NCI-H748 (cell line): ENCODE measurements around the gene NRP1.

Experiments
- DNase-seq: peaks from one replicate; lab custom pipeline; 2025; ENCODE audit not compliant: unreplicated experiment; lab: John Stamatoyannopoulos, UW

NRP1 gene

DNA sequence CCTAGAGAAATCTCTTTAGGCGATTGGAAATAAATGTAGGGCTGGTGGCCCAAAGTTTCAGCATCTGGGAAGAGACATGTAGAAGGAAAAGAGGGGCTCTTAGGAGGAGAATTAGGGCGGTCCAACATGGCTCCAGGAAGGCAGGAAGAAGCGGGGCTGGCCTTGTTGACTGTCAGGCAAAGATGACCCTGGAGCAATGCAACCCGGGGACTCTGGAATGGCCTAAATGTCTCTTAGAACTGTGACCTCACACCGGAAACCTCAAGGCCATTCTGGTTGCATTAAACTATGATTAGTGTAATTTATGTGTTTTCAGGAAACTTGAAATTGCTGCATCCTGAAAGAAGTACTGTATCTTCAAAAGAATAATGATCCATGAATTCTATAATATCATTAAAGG, 66.8 kb downstream of the NRP1 start:
- DNase-seq, result no peak

- DNase-seq, result no peak
Observed at GRCh38 chr10:33265621-33266020, 68.8 kb downstream of the NRP1 start.

DNA sequence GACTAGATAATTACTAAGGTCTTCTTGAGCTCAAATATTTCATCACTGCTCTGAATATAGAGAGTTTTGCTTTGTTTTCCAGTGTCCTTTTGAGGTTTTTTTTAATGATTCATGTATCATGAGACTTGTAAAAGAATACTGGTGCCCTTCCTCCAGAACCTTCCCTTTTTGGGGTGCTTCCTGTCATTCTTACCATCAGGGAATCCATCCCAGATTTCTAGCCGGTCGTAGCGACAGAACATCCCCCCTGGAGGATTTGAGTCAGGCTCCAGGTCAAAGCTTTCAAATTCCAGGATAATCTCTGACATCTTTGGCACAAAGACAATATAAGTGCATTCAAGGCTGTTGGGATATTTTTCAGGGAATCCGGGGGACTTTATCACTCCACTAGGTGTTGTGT, 71.0 kb downstream of the NRP1 start:
- DNase-seq, result no peak

GRCh38 chr10:33262871-33263270, 71.6 kb downstream of the NRP1 start:
- DNase-seq, result no peak

DNA sequence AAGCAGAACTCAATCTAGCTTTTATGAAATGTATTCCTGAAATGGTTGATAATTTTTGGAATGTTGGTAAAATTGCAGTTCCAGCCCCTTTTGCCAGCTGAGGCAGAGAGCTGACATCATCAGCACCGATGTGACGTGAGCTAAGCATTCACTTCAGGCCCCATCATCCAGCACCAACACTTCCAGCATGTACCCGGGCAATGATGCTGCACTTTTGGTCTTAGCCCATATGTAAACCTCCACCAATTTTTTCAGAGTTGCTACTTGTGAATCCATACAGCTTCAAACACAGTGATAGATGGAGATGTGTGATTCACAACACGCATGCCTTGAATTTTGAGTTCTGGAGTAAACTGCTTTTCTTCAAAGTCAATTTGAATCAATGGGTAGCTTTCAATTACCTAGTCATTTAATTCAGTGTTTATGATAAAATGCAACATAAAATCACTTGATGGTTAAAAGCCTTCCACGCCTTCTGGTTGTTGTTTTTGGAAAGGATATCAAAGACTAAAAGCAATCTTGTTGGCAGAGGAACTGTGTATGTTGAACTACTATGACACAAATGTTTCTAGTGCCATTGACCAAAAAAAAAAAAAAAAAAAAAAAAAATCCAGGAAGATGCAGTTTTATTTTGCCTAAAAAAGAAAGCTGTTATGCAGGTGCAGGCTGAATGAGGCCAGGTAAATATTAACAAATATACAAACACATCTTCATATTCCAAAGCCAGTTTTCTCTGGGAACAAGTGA, 73.9 kb downstream of the NRP1 start:
- DNase-seq, result no peak

GRCh38 chr10:33258967-33259366, 75.5 kb downstream of the NRP1 start:
- DNase-seq, result no peak

DNA sequence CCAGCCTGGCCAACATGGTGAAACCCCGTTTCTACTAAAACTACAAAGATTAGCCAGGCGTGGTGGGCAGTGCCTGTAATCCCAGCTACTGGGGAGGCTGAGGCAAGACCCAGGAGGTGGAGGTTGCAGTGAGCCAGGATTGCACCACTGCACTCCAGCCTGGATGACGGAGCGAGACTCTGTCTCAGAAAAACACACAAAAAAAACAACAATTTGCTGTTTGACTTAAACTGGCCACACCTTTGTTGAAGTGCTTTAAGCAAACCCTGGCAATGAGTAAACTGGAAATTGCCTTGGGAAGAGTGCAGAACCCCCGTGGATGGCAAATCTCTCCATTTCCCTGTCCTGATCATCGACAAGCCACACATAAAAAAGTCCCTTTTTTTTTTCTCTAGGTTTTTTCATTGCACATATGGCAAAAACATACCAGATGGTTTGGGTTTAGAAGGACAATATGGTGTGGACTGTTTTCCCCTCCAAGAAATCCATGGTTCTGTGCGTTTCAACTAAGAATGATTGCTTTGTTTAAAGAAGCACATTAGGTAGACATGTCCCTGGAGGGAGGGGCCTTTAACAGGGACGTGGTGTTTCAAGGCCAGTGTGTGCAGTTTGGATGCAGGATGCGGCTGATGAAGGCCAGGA, 76.9 kb downstream of the NRP1 start:
- DNase-seq, result peak; percentile 64

- DNase-seq, result no peak
Observed at GRCh38 chr10:33256458-33256857, 78.0 kb downstream of the NRP1 start.

DNA sequence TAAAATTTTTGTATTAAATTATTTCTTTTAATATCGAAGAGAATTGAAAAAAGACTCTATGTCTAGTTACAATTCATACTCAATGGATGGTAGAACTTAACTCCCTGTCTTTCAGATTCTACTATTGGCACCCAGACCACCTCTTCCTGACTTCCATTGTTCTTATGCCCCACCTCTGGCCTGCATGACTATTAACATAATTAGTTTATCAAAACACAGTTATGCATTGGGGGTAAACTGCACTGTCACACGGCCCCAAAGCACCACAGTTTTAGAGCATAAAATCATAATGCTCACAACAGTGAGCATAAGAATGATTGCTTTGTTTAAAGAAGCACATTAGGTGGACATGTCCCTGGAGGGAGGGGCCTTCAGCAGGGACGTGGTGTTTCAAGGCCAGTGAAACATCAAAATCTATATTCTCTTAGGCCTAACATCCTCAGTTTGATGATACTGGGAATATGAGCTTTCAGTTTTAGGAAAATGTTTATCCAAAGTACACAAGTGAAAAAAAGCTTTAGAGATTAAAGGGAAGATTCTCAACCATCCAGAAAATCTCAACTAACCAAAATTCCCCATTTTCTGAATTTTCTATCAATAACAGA, 79.8 kb downstream of the NRP1 start:
- DNase-seq, result no peak

GRCh38 chr10:33253411-33253810, 81.1 kb downstream of the NRP1 start:
- DNase-seq, result no peak

GRCh38 chr10:33252794-33253203, 81.7 kb downstream of the NRP1 start:
- DNase-seq, result no peak

- DNase-seq, result no peak
Observed at GRCh38 chr10:33252324-33252723, 82.1 kb downstream of the NRP1 start.

DNA sequence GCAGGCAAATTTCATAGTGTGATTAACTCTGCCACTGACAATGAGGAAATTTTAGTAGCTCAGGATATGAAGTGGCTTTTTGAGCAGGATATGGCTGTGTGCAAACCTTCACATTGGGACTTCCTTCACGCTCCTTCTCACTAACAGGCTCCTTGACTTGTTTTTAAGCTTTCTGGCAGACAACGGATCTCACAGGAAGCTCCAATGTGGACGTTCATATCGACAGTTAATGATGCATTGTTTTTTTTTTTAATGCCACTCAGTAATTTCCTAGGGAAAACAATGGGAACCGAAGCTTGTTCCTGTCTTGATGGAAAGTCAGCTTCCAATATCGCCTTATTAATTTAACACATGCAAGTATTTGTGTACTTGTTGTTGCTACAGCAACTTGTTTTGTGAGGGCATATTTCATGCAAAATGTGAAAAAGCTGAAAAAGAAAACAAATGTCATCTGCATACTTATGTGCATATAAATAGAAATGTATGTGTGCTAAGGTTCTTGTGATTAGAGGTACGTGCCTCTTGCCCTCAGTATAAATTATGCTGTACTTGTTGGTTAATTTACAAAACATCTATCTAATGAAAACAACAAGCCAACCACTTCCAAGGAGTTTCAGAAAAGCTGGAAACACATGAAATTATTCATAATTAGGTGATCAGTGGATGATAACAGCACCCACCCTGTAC, 84.7 kb downstream of the NRP1 start:
- no peak for DNase-seq

GRCh38 chr10:33249137-33249536, 85.3 kb downstream of the NRP1 start:
- no peak for DNase-seq

GRCh38 chr10:33248638-33249037, 85.8 kb downstream of the NRP1 start:
- no peak for DNase-seq

DNA sequence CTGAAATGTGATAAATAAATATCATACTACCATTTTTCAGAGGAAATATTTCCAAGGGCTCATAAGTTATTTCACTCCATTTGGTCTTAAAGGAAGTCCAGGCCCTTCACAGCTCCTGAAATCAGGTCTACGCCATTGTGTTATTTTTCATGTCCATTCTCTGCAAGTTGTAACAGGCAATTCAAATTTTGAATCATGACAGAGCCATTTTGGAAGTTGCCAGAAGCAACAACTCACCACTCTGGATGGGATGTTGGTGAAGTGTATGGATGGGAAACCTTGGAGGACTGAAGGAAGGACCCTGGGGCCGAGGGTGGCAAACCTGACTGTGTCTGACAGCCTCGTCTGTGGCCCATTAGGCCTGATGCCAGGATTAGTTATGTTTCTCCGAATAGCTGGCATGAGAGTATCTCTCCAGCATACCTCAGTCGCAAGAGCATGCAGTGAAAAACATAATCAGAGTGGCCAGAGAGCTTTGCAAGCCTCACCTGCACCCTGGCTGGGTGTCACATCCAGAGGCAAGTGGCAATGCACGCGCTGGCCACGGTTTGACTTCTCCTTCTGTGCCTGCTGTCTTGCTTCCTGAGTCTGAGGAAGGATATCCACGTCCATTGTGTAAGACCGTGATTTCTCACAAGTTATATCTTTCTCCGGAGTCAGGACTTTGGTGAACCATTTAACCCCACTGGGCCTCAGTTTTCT, 87.1 kb downstream of the NRP1 start:
- DNase-seq, result no peak

- no peak for DNase-seq
Observed at GRCh38 chr10:33245343-33245742, 89.1 kb downstream of the NRP1 start.

GRCh38 chr10:33244354-33244967, 90.0 kb downstream of the NRP1 start:
- no peak for DNase-seq

DNA sequence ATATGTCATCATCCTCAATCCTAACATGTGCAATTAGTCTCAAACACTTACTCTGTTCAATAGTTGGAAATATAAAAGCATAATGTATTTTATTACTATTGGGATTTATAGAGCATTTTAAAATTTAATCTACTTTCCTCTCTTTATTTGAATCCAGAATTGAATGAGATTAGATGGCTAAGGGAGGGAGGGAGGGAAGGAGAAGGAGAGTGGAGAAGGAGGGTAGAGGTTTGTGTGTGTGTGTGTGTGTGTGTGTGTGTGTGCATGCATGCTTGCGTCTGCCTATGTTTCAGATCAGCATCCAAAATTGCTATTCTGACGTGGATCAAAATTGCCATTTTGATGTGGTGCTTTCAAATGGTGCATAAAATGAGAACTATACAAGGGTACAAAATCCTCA, 90.8 kb downstream of the NRP1 start:
- DNase-seq, result no peak

- no peak for DNase-seq
Observed at GRCh38 chr10:33242931-33243330, 91.5 kb downstream of the NRP1 start.

DNA sequence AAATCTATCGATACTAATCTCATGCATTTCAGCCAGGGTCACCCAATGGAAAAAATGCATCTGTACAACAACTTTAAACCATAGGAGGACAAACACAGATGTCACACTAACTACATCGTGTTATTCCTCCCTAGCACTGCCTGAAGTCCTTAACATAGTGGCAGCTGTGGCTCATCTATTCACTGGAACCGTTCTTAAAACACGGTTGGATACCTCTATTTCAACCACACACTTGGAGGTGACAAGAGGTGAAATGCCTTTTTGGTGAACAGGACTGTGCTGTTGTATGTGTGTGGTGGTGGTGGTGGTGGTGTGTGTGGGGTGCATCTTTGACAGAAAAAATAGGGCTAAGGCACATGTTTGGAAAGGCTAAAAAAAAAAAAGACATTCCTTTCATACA, 93.1 kb downstream of the NRP1 start:
- no peak for DNase-seq
